GM19238 (cell line): ENCODE measurements around the gene RHBG.

Source experiments
- DNase-seq: peaks from one replicate; pipeline ENCODE4 v3.0.0; 2011; ENCODE audit warnings: low spot score; ENCODE audit not compliant: insufficient read length

Gene RHBG

GRCh38 chr1:156386134-156386901, 17.3 kb downstream of the RHBG start:
- DNase-seq, result no peak

- DNase-seq, result no peak
Measured at GRCh38 chr1:156386949-156387869, 18.2 kb downstream of the RHBG start.

- no peak for DNase-seq
Measured at GRCh38 chr1:156387870-156388173, 18.8 kb downstream of the RHBG start.

GRCh38 chr1:156388174-156389137, 19.4 kb downstream of the RHBG start:
- DNase-seq, result no peak

GRCh38 chr1:156389311-156389710, 20.3 kb downstream of the RHBG start:
- DNase-seq, result no peak

- no peak for DNase-seq
Measured at GRCh38 chr1:156390469-156391365, 21.7 kb downstream of the RHBG start.

- DNase-seq, result no peak
Measured at GRCh38 chr1:156391366-156391677, 22.3 kb downstream of the RHBG start.

GRCh38 chr1:156391701-156392100, 22.7 kb downstream of the RHBG start:
- DNase-seq, result no peak

- DNase-seq, result no peak
Measured at GRCh38 chr1:156392452-156392853, 23.4 kb downstream of the RHBG start.

- no peak for DNase-seq
Measured at GRCh38 chr1:156393095-156393494, 24.1 kb downstream of the RHBG start.

- no peak for DNase-seq
Measured at GRCh38 chr1:156394082-156394481, 25.1 kb downstream of the RHBG start.

- no peak for DNase-seq
Measured at GRCh38 chr1:156394835-156395461, 25.9 kb downstream of the RHBG start.

GRCh38 chr1:156399355-156400125, 30.5 kb downstream of the RHBG start:
- DNase-seq, result no peak

GRCh38 chr1:156400191-156400935, 31.4 kb downstream of the RHBG start:
- DNase-seq, result no peak

- no peak for DNase-seq
Measured at GRCh38 chr1:156401041-156401574, 32.1 kb downstream of the RHBG start.

- DNase-seq, result no peak
Measured at GRCh38 chr1:156401681-156402081, 32.7 kb downstream of the RHBG start.

- no peak for DNase-seq
Measured at GRCh38 chr1:156402331-156403020, 33.5 kb downstream of the RHBG start.

GRCh38 chr1:156405670-156406069, 36.7 kb downstream of the RHBG start:
- no peak for DNase-seq
